ENCODE data around the gene CLASP1.

- TF ChIP-seq CTCF (IDR thresholded peaks at IDR 0.05) (no peak), EZH2 (IDR thresholded peaks at IDR 0.05) (no peak), EZH2phosphoT487 (IDR thresholded peaks at IDR 0.05) (no peak)
These were observed 172.6 kb downstream of the CLASP1 start for GRCh38 chr2:121476684-121477083.
